Thymus (tissue), 11 donors: ENCODE measurements around the gene C10orf62. TPM values are rescaled to one million over a fixed set of nuclear protein-coding genes. Genes with fewer than 3 reads are reported as not detected.
A peak's percentile ranks its signal among the peaks of the same experiment; 100 is the strongest.
"Not testable (repeated sequence)": the region's sequence is repeated elsewhere in the genome, so short reads cannot be mapped to it uniquely, and the experiment has no call there.

Source experiments
- DNase-seq, 9 donors: peaks; one replicate each; pipeline ENCODE4 v3.0.0-alpha.2; 2013; ENCODE audit warnings: low spot score in 9 of 9, low read depth in 6 of 9, missing footprints in 1 of 9
- H3K27ac ChIP-seq, 2 donors: one replicate each; pipeline ENCODE4 v1.5.1; 2013; ENCODE audit warnings: control low read depth in 1 of 2, low read depth in 1 of 2, low read length in 1 of 2, mild to moderate bottlenecking in 1 of 2, moderate library complexity in 1 of 2
- H3K27me3 ChIP-seq, 2 donors: one replicate each; pipeline ENCODE4 v1.5.1; 2013; ENCODE audit warnings: low read length in 1 of 2; ENCODE audit not compliant: control insufficient read depth in 2 of 2, insufficient read depth in 1 of 2
- H3K36me3 ChIP-seq, 2 donors: one replicate each; pipeline ENCODE4 v1.5.1; 2013; ENCODE audit warnings: low read length in 1 of 2, mild to moderate bottlenecking in 1 of 2, moderate library complexity in 1 of 2; ENCODE audit not compliant: control insufficient read depth in 2 of 2, insufficient read depth in 2 of 2
- H3K4me1 ChIP-seq, 2 donors: one replicate each; pipeline ENCODE4 v1.5.1; 2013; ENCODE audit warnings: low read length in 2 of 2; ENCODE audit not compliant: control insufficient read depth in 2 of 2, insufficient read depth in 2 of 2
- H3K4me3 ChIP-seq, 2 donors: one replicate each; pipeline ENCODE4 v1.5.1; 2013; ENCODE audit warnings: low read length in 2 of 2, control low read depth in 1 of 2, mild to moderate bottlenecking in 1 of 2
- H3K9me3 ChIP-seq, 2 donors: one replicate each; pipeline ENCODE4 v1.5.1; 2013; ENCODE audit warnings: low read length in 1 of 2, mild to moderate bottlenecking in 1 of 2; ENCODE audit not compliant: control insufficient read depth in 2 of 2, insufficient read depth in 1 of 2
- WGBS: extraction: QIAGEN DNeasy Blood & Tissue Kit; methylation state at CpG from one replicate; pipeline ENCODE4 v1.1.7; 2013; 5-methylcytosine and 5-hydroxymethylcytosine counted together
- polyA plus RNA-seq: library from polyadenylated mRNA; stranded (reverse); fragments of 200-250 nt; gene quantifications from one replicate; pipeline ENCODE4 v1.2.3, GENCODE V29; 2013
- total RNA-seq: library from RNA; stranded (reverse); fragments of 120-200 nt; gene quantifications from one replicate; pipeline ENCODE4 v1.2.4, GENCODE V29; 2013
- donor health status: healthy.

The C10orf62 gene
- total and polyA plus RNA-seq, 2 donors, result not detected

GRCh38 chr10:97562329-97562728 is 27.2 kb upstream of the C10orf62 start:
- not testable (repeated sequence) for DNase-seq

DNA sequence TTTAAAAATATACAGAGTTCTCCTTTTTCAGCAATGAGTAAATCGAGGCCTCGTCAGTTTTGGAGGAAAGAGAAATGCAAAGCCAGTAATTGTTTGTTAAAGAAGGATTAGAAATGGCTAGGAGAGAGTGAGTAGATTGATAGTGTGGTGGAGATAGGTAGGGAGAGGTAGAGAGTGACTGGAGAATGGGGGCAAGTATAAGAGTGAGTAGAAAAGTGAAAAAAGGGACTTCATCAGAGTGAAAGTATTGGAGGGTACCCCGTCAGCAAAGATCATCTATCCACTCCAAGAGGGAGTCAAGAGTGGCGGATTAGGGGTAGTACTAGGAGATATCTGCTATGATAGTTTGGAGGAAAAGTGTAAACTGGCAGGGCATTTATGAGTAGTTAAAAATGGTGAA is 26.2 kb upstream of the C10orf62 start:
- Histone ChIP-seq H3K27ac (no peak overlapping the region), H3K36me3 (no peaks in the 10 kb centered on the region), H3K9me3 (peaks cover 0 to 3% of the 10 kb centered on the region in 2 donors), H3K27me3 (no peaks in the 10 kb centered on the region), H3K4me3 (no peak overlapping the region), H3K4me1 (no peaks in the 10 kb centered on the region)
- whole genome bisulfite sequencing, result 97% methylated on average over 4 of the region's 4 CpGs
- DNase-seq, result no peak

More at GRCh38 chr10:97562329-97562728, 27.2 kb upstream of the C10orf62 start:
- not testable (repeated sequence) for H3K9me3 ChIP-seq, H3K4me1 ChIP-seq, H3K4me3 ChIP-seq, H3K27me3 ChIP-seq, H3K27ac ChIP-seq, H3K36me3 ChIP-seq
- WGBS, result 98% methylated on average over 5 of the region's 5 CpGs

GRCh38 chr10:97564776-97565175 is 24.7 kb upstream of the C10orf62 start:
- 98% methylated on average over 4 of the region's 4 CpGs for WGBS
- no peaks in the 10 kb centered on the region for H3K4me1 ChIP-seq
- H3K4me3 ChIP-seq, result no peak overlapping the region
- no peaks in the 10 kb centered on the region for H3K27me3 ChIP-seq
- H3K36me3 ChIP-seq, result no peaks in the 10 kb centered on the region
- peaks cover 0 to 3% of the 10 kb centered on the region in 2 donors for H3K9me3 ChIP-seq
- H3K27ac ChIP-seq, result no peak overlapping the region
- no peak for DNase-seq

DNA sequence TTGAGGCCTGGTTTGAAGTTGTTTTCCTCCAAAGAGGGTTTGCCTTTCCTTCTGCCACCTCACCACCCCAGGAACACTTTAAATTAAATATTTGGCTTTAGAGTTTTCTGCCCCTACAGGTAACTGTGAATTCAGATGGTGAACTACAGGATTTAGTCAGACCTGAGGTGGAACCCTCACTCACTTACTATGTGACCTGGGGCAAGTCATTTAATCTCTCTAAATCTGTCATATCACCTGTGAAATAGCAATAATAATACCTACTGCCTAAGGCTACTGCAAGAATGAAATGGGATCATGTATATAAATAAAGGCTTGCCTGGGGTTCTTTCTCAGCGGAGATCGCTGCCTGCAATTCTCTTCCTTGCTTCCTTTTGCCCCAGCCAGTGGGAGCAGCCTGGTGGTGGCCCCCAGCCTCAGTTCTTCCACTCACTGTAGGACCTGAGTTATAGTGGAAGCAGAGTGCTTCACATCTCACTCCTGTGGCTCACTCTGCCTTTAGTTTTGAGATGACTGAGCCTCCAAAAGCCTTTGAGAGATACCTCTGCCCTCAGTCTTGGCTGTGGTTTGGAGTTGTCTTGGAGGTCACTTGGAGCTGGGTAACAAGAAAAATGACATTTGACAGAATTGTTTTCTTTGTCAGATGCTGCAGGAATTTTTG is 23.1 kb upstream of the C10orf62 start:
- no peaks in the 10 kb centered on the region for H3K36me3 ChIP-seq
- 95% methylated on average over 2 of the region's 2 CpGs for WGBS
- no peaks in the 10 kb centered on the region for H3K4me1 ChIP-seq
- H3K4me3 ChIP-seq, result no peak overlapping the region
- H3K9me3 ChIP-seq, result no peaks in the 10 kb centered on the region
- no peak for DNase-seq
- no peaks in the 10 kb centered on the region for H3K27me3 ChIP-seq
- no peak overlapping the region for H3K27ac ChIP-seq

DNA sequence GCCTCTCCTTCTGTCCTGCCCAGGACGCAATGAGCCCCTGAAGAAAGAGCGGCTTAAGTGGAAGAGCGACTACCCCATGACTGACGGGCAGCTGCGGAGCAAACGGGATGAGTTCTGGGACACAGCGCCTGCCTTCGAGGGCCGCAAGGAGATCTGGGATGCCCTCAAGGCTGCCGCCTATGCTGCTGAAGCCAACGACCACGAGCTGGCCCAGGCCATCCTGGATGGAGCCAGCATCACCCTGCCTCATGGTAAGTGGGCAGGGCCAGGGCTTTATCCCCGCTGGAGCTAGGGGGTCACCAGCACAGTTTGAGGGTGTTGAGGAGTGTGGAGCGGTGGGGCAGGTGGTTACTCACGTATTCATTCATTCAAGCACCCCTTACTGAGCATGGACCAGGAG is 21.6 kb upstream of the C10orf62 start:
- Histone ChIP-seq H3K9me3 (no peaks in the 10 kb centered on the region), H3K4me1 (no peaks in the 10 kb centered on the region), H3K36me3 (no peaks in the 10 kb centered on the region), H3K27me3 (no peaks in the 10 kb centered on the region), H3K27ac (no peak overlapping the region), H3K4me3 (no peak overlapping the region)
- 97% methylated on average over 15 of the region's 15 CpGs for WGBS
- no peak for DNase-seq

GRCh38 chr10:97570146-97570788 is 19.3 kb upstream of the C10orf62 start:
- Histone ChIP-seq H3K27ac (no peak overlapping the region), H3K36me3 (no peaks in the 10 kb centered on the region), H3K27me3 (no peaks in the 10 kb centered on the region), H3K4me1 (no peaks in the 10 kb centered on the region), H3K4me3 (no peak overlapping the region), H3K9me3 (no peaks in the 10 kb centered on the region)
- 96% methylated on average over 33 of the region's 33 CpGs for WGBS
- no peak for DNase-seq

DNA sequence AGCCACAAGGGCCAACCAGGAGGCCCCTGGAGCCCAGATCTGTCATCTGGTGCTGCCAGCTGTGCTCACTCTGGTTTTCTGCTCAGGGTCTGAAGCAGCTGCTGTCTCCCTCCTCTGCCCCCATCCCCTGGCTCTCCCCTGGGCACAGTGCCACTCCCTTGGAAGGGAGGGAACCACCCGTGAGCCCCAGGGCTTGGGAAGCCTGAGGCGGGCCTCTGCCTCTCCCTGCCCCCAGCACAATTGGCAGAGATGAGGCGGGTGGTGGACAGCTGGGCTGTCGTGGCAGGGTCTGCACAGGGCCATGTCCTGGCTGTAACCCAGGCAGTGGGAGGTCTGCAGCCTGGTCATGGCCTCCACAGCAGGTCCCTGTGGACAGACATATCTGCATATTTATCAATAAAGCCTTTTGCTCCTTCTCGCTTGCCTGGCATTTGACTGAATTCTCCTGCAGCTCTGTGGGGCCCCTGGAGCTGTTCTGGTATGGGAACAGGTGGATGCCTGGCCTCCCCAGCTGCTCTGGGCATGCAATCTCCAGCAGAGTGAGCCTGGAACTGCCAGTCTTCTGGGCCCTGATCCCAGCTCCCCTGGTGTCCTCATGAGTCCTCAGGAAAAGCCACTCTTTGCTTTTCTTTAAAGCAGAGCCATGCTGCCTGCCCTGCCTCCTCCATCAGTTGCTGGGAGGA is 18.6 kb upstream of the C10orf62 start:
- H3K4me3 ChIP-seq, result no peak overlapping the region
- WGBS, result 97% methylated on average over 5 of the region's 5 CpGs
- no peaks in the 10 kb centered on the region for H3K4me1 ChIP-seq
- no peak for DNase-seq
- peak overlapping the region in 1 of 2 donors; percentile 56 for H3K27ac ChIP-seq
- no peaks in the 10 kb centered on the region for H3K36me3 ChIP-seq
- H3K9me3 ChIP-seq, result no peaks in the 10 kb centered on the region
- H3K27me3 ChIP-seq, result no peaks in the 10 kb centered on the region

DNA sequence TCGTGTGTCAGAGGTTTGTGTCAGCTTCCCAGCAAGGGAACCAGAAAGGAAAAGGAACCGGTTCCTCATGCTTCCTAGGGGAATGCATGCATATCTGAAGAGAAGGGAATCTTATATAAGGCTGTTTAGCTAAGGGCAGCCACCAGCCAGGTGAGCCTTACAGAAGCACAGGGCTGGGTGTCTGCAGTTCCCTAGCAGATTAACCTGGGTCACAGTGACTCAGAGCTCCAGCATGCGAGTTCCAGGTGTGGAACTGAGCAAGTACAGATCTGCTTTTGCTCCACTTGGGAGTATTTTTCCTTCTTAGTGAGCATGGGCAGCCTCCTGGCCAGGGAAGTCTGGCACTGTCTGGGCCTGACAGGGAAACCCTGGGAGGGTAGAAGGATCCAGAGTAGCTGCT is 17.9 kb upstream of the C10orf62 start:
- no peaks in the 10 kb centered on the region for H3K36me3 ChIP-seq
- 96% methylated on average over 3 of the region's 3 CpGs for WGBS
- no peaks in the 10 kb centered on the region for H3K4me1 ChIP-seq
- no peak overlapping the region for H3K4me3 ChIP-seq
- no peaks in the 10 kb centered on the region for H3K27me3 ChIP-seq
- H3K27ac ChIP-seq, result peak overlapping the region in 1 of 2 donors; percentile 56
- DNase-seq, result no peak
- H3K9me3 ChIP-seq, result no peaks in the 10 kb centered on the region
